Activated CD8-positive, alpha-beta T cell treated with anti-CD3 and anti-CD28 coated beads for 36 hours (primary cell): ENCODE measurements around the gene CCDC60. TPM values are rescaled to one million over a fixed set of nuclear protein-coding genes. Genes with fewer than 3 reads are reported as not detected.

Experiments
- ATAC-seq: fragments of 200-7000 bp; cut with Tn5 transposase; one replicate; pipeline ENCODE4 v1.10.0; 2021; ENCODE audit warnings: mild to moderate bottlenecking, moderate library complexity
- CTCF ChIA-PET: fragments of 350-600 bp; sonication (Branson Sonifier 250); formaldehyde crosslinking; loops from one replicate; lab custom pipeline; 2021; ENCODE audit warnings: antibody characterized with exemption; lab: Charles Lee
- POLR2A ChIA-PET: fragments of 350-600 bp; sonication (Branson Sonifier 250); formaldehyde crosslinking; loops from one replicate; lab custom pipeline; 2021; ENCODE audit warnings: antibody characterized with exemption; lab: Charles Lee
- DNase-seq: peaks from one replicate; pipeline ENCODE4 v3.0.0-alpha.2; 2020
- H3K27ac Mint-ChIP-seq: one replicate; pipeline ENCODE4 v1.8.0; 2021; ENCODE audit warnings: mild to moderate bottlenecking, mixed read lengths
- H3K27me3 Mint-ChIP-seq: one replicate; pipeline ENCODE4 v1.8.0; 2021; ENCODE audit warnings: mixed read lengths
- H3K36me3 Mint-ChIP-seq: one replicate; pipeline ENCODE4 v1.8.0; 2021; ENCODE audit warnings: low read depth, mixed read lengths
- H3K4me1 Mint-ChIP-seq: one replicate; pipeline ENCODE4 v1.8.0; 2021; ENCODE audit warnings: low read depth, mixed read lengths
- H3K4me3 Mint-ChIP-seq: one replicate; pipeline ENCODE4 v1.8.0; 2021; ENCODE audit warnings: mild to moderate bottlenecking, moderate library complexity, mixed read lengths
- H3K9me3 Mint-ChIP-seq: one replicate; pipeline ENCODE4 v1.8.0; 2021; ENCODE audit warnings: mixed read lengths
- intact Hi-C: fragments of 100-400 bp; cut with micrococcal nuclease; formaldehyde crosslinking; loops from one replicate; pipeline ENCODE4 v1.10.0; 2022
- total RNA-seq, 2 experiments: library from RNA; stranded (reverse); gene quantifications; one replicate each; pipeline ENCODE4 v1.2.3, GENCODE V29; 2021
- TF ChIP-seq, protein P1 (sequence below): fragments of 200-600 bp; IDR thresholded peaks from one replicate; pipeline ENCODE4 v1.8.0; 2022; ENCODE audit warnings: antibody characterized with exemption, mild to moderate bottlenecking

Gene CCDC60
- total RNA-seq, 2 experiments from 2014 or later = not detected

DNA sequence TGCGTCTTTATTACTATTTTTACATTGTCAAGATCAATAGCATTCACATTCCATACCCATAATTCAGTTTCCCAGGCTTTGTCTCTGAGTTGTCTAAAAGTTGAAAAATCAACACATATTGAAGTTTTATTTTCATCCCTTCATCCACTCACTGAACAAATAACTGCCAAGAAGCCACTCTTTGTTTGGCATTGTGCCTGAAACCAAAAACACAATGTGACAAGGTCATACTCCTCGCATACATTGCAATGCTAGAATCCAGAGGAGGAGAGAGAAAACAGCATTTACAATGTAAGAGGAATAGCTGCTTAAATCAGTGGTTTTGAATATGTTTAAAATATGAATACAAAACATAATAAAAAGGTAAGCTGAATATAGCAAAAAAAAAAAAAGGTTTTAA lies 71.8 kb downstream of the CCDC60 start:
- TF ChIP-seq, protein P1, sequence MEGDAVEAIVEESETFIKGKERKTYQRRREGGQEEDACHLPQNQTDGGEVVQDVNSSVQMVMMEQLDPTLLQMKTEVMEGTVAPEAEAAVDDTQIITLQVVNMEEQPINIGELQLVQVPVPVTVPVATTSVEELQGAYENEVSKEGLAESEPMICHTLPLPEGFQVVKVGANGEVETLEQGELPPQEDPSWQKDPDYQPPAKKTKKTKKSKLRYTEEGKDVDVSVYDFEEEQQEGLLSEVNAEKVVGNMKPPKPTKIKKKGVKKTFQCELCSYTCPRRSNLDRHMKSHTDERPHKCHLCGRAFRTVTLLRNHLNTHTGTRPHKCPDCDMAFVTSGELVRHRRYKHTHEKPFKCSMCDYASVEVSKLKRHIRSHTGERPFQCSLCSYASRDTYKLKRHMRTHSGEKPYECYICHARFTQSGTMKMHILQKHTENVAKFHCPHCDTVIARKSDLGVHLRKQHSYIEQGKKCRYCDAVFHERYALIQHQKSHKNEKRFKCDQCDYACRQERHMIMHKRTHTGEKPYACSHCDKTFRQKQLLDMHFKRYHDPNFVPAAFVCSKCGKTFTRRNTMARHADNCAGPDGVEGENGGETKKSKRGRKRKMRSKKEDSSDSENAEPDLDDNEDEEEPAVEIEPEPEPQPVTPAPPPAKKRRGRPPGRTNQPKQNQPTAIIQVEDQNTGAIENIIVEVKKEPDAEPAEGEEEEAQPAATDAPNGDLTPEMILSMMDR = no peak
- ATAC-seq (no peak), DNase-seq (no peak)
- intact Hi-C loops = no loop called here
- Mint-ChIP-seq H3K4me3 (no peak overlapping the region), H3K27me3 (peaks cover 11% of the 10 kb centered on the region), H3K4me1 (no peaks in the 10 kb centered on the region), H3K36me3 (no peaks in the 10 kb centered on the region), H3K27ac (no peak overlapping the region), H3K9me3 (no peaks in the 10 kb centered on the region)
- ChIA-PET CTCF (no interaction called here), POLR2A (no interaction called here)

DNA sequence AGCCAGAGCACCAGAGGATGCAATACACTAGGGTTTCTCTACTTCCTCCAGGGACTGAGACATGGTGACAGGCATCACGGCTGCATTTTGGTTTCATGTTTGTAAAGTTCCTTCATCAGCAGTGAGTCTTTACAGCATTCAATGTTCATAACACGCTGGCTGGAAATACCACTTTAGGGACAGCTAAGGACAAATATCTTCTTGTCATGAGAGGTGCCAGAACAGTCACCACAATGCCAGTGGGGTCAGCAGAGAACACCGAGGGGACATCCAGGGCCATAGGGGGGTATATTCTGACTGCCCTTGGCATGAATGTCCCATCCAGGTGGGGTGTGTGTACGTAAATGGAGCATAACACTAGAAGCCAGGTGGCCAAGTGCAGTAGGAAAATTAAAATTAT lies 72.3 kb downstream of the CCDC60 start:
- Mint-ChIP-seq H3K27ac (no peak overlapping the region), H3K36me3 (no peaks in the 10 kb centered on the region), H3K4me1 (no peaks in the 10 kb centered on the region), H3K27me3 (peaks cover 11% of the 10 kb centered on the region), H3K4me3 (no peak overlapping the region), H3K9me3 (no peaks in the 10 kb centered on the region)
- TF ChIP-seq, protein P1 = no peak
- ATAC-seq = no peak
- intact Hi-C loops = no loop called here
- CTCF ChIA-PET = no interaction called here
- POLR2A ChIA-PET = no interaction called here
- DNase-seq = no peak

DNA sequence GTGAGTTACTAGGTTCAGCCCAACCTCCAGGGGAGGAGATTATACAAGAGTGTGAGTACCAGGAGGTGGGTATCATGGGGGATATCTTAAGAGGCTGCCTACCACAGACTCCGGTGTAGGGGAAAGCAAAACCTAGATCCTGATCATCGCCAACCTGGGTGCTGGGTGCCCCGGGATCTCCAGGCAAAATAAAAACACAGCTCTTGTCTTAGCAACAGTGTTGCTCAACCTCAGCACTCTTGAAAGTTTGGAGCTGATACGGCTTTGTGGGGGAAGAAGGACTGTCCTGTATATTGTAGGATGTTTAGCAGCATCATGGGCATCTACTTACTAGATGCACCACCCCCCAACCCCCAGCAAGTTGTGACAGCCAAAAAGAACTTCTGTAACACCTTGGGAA lies 74.5 kb downstream of the CCDC60 start:
- ChIA-PET POLR2A (no interaction called here), CTCF (interaction anchor here (1.1 kb wide), 1 partner anchor 294 kb away, joined by 3 read pairs; no protein-coding TSS in a partner anchor)
- Mint-ChIP-seq H3K9me3 (no peaks in the 10 kb centered on the region), H3K27me3 (peaks cover 11% of the 10 kb centered on the region), H3K36me3 (no peaks in the 10 kb centered on the region), H3K4me3 (no peak overlapping the region), H3K4me1 (no peaks in the 10 kb centered on the region), H3K27ac (no peak overlapping the region)
- ATAC-seq (no peak), DNase-seq (no peak)
- intact Hi-C loops = no loop called here
- TF ChIP-seq, protein P1 = no peak

DNA sequence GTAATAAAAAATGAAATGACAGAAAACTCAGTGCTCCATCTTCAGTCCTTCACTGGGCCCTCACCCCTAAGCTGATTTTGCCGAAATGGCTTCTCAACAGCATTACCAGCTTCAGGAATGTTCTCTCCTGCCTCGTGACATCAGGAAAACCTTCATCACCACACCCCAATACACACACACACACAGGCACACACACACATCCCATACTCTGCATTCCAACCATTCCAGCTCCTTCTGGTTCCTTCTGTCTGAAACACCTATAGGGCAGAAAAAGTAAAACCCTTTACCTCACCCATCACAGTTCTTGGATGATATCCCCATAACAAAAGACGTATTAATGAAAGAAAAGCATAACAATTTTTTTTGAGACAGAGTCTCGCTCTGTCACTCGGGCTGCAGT lies 75.9 kb downstream of the CCDC60 start:
- ChIA-PET POLR2A (no interaction called here), CTCF (no interaction called here)
- Mint-ChIP-seq H3K27me3 (peaks cover 15% of the 10 kb centered on the region), H3K4me1 (no peaks in the 10 kb centered on the region), H3K27ac (no peak overlapping the region), H3K4me3 (no peak overlapping the region), H3K9me3 (no peaks in the 10 kb centered on the region), H3K36me3 (no peaks in the 10 kb centered on the region)
- intact Hi-C loops = loop anchor here (5.0 kb wide), 1 partner anchor 293 kb away; no protein-coding TSS in a partner anchor
- TF ChIP-seq, protein P1 = no peak
- no peak for DNase-seq
- ATAC-seq = no peak

DNA sequence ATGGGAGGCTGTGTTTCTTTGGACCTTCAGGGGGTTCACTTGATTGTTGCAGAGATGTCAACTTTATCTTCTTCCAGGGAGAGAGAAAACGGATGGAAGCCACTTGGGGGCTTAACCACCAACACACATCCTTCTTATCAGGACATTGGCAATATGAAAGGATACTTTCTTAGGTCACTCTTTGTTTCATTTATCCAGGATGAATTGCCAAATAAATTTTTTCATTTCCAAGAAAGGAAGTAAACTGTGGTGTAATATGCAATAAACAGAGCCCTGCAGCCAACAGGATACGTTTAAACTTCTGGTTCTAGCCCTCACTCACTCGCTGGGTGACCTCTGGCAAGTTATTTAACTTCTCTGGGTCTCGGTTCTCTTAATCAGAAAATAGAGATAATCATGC lies 77.8 kb downstream of the CCDC60 start:
- intact Hi-C loops = loop anchor here (5.0 kb wide), 1 partner anchor 295 kb away; no protein-coding TSS in a partner anchor

More for the DNA sequence above, 77.8 kb downstream of the CCDC60 start:
- no peaks in the 10 kb centered on the region for H3K36me3 Mint-ChIP-seq
- peaks cover 13% of the 10 kb centered on the region for H3K27me3 Mint-ChIP-seq
- DNase-seq (no peak), ATAC-seq (no peak)
- H3K4me3 Mint-ChIP-seq = no peak overlapping the region
- H3K27ac Mint-ChIP-seq = no peak overlapping the region
- TF ChIP-seq, protein P1 = no peak
- no peaks in the 10 kb centered on the region for H3K9me3 Mint-ChIP-seq
- no peaks in the 10 kb centered on the region for H3K4me1 Mint-ChIP-seq
- POLR2A ChIA-PET = no interaction called here
- CTCF ChIA-PET = interaction anchor here (0.8 to 1.8 kb wide), 11 partner anchors 8 to 1008 kb away, joined by 3 to 10 read pairs (median 4); no protein-coding TSS in a partner anchor
